ENCODE data around the gene GRWD1.

The GRWD1 gene

GRCh38 chr19:48445606-48446481, at the start of gene GRWD1:
Gene GRWD1, plus strand, starts transcription at chr19:48445983. Its CDS starts 23 bp downstream, at chr19:48446006.
- peak; percentile 87 for DNase-seq

GRCh38 chr19:48396016-48396823, 49.6 kb upstream of the GRWD1 start:
- no peak for DNase-seq

- DNase-seq = no peak
These were observed 49.0 kb upstream of the GRWD1 start for GRCh38 chr19:48396824-48397176.

DNA sequence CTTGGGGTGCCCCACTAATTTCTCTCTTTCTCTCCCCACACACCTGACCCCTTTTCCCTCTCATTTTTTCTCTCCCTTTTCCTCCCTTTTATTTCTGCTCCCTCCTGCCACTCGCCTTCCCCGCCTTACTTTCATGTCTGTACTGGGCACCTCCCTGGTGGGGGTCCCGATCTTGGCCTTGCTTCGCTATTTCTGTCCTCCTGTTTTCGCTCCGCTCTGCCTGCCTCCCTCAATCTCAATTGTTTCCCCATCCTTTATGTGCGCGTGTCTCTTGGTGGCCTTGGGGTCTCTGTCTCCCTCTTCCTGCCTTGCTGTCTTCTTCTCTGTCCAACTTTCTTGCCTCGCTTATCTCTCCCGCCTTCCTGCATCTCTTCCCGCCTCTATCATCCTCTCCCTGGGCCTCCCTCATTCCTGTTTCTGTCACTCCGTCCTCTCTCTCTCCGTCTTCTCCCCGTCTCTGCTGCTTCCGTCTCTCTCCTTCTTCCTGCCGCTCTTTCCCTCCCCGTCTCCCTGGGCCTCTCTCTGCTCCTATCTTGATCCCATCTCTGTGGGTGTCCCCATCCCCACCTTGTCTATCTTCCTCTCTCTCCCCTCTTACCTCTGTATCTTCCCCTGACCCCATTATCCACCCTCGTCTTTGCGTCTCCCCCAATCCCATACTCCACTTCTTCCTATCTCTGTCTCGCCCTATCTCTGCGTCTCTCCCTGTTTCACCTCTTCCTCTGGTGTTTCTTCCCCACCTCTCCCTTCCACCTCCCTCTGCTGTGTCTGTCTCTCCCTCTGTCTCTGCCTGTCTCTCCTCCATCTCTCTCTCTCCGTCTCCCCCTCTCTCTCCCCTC, 48.3 kb upstream of the GRWD1 start:
- no peak for DNase-seq

DNA sequence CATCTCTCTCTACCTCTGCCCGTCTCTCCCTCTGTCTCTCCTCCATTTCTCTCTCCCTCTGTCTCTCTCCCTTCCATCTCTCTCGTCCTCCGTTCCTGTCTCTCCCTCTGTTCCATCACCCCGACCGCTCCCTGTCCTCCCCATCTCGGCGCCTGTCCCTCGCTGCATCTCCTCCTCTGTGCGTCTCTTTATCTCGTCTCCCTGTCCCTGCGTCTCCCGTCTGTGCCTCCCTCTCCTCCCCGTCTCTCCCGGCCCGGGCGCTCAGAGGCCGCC, 47.7 kb upstream of the GRWD1 start:
- DNase-seq = no peak

DNA sequence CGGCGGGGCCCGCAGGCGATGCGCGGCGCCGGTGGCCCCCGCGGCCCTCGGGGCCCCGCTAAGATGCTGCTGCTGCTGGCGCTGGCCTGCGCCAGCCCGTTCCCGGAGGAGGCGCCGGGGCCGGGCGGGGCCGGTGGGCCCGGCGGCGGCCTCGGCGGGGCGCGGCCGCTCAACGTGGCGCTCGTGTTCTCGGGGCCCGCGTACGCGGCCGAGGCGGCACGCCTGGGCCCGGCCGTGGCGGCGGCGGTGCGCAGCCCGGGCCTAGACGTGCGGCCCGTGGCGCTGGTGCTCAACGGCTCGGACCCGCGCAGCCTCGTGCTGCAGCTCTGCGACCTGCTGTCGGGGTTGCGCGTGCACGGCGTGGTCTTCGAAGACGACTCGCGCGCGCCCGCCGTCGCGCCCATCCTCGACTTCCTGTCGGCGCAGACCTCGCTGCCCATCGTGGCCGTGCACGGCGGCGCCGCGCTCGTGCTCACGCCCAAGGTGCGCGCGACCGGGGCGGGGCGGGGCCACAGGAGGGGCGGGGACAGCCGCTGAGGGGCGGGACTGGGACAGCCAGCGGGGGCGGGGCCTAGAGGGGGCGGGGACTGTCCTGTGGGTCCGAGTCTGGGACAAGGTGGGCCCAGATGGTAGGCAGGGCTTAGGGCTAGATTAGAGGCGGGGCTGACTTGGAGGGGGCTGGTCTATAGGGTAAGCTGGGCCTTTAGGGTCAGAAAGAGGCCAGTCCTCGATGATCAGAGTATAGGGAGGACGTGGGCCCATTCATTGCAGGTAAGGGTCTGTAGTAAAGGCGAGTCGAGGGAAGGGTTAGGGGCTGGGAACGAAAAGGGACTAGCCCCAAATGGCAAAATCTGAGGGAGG, 47.2 kb upstream of the GRWD1 start:
- DNase-seq = peak; percentile 82

GRCh38 chr19:48400018-48400742, 45.6 kb upstream of the GRWD1 start:
- DNase-seq = no peak

DNA sequence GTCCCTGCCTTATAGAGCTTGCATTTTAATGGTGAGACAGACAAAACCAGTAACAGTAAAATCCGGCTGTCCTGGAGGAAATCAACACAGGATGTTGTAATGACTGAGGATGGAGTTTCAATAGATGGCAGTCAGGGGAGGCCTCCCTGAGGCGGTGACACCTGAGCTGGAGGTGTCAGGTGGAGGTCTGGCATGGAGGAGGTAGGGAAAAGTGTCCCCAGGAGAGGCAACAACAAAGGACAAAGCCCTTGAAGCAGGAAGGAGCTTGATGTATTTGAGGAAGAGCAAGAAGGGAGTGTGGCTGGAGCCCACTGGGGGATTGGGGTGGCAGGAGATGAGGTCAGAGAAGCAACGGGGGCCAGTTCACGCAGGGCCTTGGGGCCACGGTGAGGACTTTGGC, 44.5 kb upstream of the GRWD1 start:
- DNase-seq = no peak

DNA sequence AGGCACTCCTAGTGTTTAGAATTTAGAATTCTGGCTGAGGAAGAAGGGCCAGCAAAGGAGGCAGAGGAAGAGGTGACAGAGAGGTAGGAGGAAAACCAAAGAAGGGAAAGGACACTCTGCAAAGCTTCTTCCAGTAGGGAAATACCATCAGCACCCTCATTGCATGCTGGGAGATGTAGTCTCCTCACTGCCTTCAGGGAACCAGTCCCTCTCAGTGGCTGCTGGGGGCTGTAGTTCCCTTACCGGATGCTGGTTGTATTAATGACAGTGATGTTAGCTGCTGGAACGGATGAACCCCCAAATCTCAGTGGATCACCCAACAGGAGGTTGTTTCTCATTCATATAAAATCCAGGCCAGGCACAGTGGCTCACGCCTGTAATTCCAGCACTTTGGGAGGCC, 42.2 kb upstream of the GRWD1 start:
- no peak for DNase-seq

DNA sequence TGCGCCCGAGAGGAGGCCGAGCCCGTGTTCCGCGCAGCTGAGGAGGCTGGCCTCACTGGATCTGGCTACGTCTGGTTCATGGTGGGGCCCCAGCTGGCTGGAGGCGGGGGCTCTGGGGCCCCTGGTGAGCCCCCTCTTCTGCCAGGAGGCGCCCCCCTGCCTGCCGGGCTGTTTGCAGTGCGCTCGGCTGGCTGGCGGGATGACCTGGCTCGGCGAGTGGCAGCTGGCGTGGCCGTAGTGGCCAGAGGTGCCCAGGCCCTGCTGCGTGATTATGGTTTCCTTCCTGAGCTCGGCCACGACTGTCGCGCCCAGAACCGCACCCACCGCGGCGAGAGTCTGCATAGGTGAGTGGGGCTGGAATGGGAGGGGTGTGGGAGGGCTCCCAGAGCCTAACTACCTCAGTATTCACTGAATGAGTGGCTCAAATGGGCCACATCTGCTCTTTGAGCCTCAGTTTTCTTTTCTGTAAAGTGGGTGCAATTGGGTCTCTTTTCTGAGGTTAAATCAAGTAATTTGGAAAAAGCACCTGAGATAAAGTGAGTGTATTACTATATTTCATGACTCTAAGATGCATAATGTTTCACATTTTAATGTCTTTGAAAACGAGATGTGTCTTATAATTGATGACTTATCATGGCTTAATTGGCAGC, 40.6 kb upstream of the GRWD1 start:
- no peak for DNase-seq

DNA sequence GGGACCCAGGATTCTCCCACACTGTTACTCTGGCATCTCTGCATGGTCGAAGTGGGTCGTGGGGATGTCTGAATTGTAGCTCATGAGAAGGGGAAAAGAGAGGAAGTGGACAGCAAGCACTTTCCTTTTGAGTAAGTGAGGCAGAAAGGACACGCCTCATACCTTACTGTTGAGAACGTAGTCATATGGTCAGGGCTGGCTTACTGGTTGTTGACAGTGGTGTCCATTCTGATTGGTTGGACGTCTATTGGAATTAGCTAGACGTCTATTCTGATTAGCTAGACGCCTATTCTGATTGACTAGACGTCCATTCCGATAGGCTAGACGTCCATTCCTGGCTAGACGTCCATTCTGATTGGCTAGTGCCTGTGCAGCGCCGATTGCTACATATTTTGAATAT, 39.9 kb upstream of the GRWD1 start:
- DNase-seq = no peak

- no peak for DNase-seq
These were observed 31.8 kb upstream of the GRWD1 start for GRCh38 chr19:48413879-48414587.

GRCh38 chr19:48415395-48415794, 30.4 kb upstream of the GRWD1 start:
- peak; percentile 70 for DNase-seq

DNA sequence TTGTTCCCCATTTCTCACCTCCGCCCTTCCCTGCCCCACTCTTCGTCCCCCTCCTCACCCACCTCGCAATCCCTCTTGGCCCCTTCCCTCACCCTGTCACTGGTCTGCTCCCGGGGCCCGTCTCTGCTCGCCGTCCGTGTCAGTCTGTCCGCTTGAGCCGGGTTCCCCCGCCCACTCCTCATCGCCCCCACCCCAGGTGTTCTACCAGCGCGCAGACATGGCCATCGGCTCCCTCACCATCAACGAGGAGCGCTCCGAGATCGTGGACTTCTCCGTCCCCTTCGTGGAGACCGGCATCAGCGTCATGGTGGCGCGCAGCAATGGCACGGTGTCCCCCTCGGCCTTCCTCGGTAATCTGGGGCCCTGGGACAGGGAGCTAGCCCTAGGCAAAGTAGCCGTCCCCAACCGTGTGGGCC, 30.0 kb upstream of the GRWD1 start:
- DNase-seq = no peak

GRCh38 chr19:48417421-48417820, 28.4 kb upstream of the GRWD1 start:
- no peak for DNase-seq

DNA sequence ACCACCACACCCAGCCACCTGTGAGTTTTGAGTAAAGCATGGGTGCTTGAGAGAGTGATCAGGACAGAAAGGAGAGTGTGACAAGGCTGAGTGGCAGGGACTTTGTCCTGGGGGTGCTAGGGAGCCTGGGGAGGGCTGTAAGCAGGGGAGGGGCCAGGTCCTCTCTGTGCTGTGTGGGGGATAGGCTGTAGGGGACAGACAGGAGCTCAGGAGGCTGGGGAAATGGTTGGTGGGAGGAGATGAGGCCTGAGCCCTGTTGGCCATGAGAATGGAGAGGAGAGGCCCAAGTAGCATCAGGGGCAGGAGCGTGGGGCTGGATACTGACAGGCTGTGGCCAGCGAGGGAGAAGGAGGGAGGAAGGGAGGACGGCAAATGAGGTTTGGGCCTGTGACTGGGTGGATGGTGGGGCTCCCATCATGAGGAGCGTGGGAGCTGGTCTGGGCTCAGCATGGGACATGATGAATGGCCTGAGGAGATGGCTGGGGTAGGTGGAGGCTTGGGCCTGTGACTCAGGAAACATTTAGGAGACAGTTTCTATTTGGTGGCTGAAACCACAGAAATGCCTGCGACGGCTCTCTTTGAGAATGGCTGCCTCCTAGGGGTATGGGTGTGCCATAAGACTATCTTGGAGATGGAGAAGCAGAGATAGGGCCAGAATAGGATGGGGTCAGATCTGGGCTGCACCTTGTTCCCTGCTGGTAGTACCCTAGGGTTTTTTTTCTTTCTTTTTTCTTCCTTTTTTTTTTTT, 27.3 kb upstream of the GRWD1 start:
- DNase-seq = no peak

DNA sequence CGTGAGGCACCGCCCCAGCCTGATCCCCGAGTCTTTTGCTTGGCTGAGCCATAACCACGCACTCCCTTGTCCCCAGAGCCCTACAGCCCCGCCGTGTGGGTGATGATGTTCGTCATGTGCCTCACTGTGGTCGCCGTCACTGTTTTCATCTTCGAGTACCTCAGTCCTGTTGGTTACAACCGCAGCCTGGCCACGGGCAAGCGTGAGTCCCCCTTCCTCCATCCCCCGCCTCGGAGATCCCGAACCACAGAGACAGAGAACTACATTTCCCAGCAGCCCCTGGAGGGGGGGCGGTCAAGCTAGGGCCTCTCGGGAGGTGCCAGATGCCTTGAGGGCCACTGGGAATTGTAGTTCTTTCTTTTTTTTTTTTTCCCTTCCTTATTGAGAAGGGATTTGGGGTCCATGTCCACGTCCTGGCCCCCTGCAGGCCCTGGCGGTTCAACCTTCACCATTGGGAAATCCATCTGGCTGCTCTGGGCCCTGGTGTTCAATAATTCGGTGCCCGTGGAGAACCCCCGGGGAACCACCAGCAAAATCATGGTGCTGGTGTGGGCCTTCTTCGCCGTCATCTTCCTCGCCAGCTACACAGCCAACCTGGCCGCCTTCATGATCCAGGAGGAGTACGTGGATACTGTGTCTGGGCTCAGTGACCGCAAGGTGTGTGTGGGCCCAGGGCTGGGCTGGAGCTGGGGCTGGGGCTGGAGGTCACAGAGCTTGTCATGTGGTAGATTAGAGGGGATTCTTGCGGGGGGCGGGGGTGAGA, 26.4 kb upstream of the GRWD1 start:
- DNase-seq = peak; percentile 68

GRCh38 chr19:48421548-48421947, 24.2 kb upstream of the GRWD1 start:
- no peak for DNase-seq

DNA sequence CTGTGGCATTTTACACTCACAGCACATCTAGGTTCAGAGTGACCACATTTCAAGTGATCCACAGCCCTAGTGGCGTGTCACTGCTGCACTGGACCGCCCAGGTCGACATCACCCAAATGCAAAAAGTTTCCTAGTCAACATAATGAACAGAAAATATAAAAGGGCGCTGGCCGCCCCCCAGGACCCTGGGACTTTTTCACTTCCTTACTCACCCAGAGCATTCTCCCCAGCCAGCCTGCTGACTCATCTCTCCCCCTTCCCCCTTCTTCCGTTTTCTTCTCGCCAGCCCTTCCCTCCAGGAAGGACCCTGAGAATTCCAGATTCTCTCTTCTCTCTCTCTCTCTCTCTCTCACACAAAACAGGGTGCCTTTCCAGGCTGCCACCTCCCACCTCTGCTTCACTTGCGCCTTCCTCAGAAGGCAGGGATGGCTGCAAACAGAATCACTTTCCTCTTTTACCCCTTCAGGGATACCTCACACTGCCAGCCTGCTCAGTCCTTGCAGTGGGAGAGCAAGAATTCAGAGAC, 21.0 kb upstream of the GRWD1 start:
- DNase-seq = no peak

Data from activated CD4-positive, CD25-positive, alpha-beta regulatory T cell treated with anti-CD3 and anti-CD28 coated beads, Interleukin-2, amount 50 U/mL, for 72 hours (primary cell).